HG02981 (cell line): ENCODE results near the gene SPG11.
"Not testable (repeated sequence)": the region's sequence is repeated elsewhere in the genome, so short reads cannot be mapped to it uniquely, and the experiment has no call there.

ENCODE experiments used
- ATAC-seq: cut with Tn5 transposase; IDR thresholded peaks from one replicate; pipeline ENCODE4 v1.9.1; 2021; ENCODE audit warnings: mild to moderate bottlenecking, moderate library complexity; ENCODE audit not compliant: unreplicated experiment

SPG11 gene

GRCh38 chr15:44663410-44664308 lies at the start of gene SPG11:
SPG11 (minus strand) TSS chr15:44663662; CDS start chr15:44663647, 15 bp downstream.
- peak; percentile 68 for ATAC-seq

GRCh38 chr15:44712346-44713005 lies 49.0 kb upstream of the SPG11 start:
- no peak for ATAC-seq

- ATAC-seq, result peak; percentile 8
Measured at GRCh38 chr15:44711743-44712345, 48.4 kb upstream of the SPG11 start.

- ATAC-seq, result peak; percentile 83
Measured at GRCh38 chr15:44711096-44711742, 47.8 kb upstream of the SPG11 start, which contains the start of the genes B2M and PATL2. B2M (plus strand) TSS chr15:44711517; CDS start chr15:44711547, 30 bp downstream. PATL2 (minus strand) TSS chr15:44711323; CDS start chr15:44676490, 34,833 bp downstream.

- ATAC-seq, result no peak
Measured at GRCh38 chr15:44710236-44711095, 47.0 kb upstream of the SPG11 start.

- ATAC-seq, result no peak
Measured at GRCh38 chr15:44706946-44707636, 43.6 kb upstream of the SPG11 start.

GRCh38 chr15:44706401-44706800 lies 42.9 kb upstream of the SPG11 start:
- no peak for ATAC-seq

GRCh38 chr15:44705986-44706385 lies 42.5 kb upstream of the SPG11 start:
- no peak for ATAC-seq

GRCh38 chr15:44700676-44701075 lies 37.2 kb upstream of the SPG11 start:
- ATAC-seq, result not testable (repeated sequence)

- no peak for ATAC-seq
Measured at GRCh38 chr15:44698641-44699040, 35.2 kb upstream of the SPG11 start.

- ATAC-seq, result no peak
Measured at GRCh38 chr15:44697014-44697413, 33.6 kb upstream of the SPG11 start.

- no peak for ATAC-seq
Measured at GRCh38 chr15:44695294-44695693, 31.8 kb upstream of the SPG11 start.

GRCh38 chr15:44694416-44694815 lies 31.0 kb upstream of the SPG11 start:
- ATAC-seq, result no peak

- ATAC-seq, result no peak
Measured at GRCh38 chr15:44692659-44693058, 29.2 kb upstream of the SPG11 start.

GRCh38 chr15:44690245-44690644 lies 26.8 kb upstream of the SPG11 start:
- ATAC-seq, result not testable (repeated sequence)

GRCh38 chr15:44689318-44689717 lies 25.9 kb upstream of the SPG11 start:
- not testable (repeated sequence) for ATAC-seq

- not testable (repeated sequence) for ATAC-seq
Measured at GRCh38 chr15:44682809-44683682, 19.6 kb upstream of the SPG11 start.

- ATAC-seq, result no peak
Measured at GRCh38 chr15:44682211-44682610, 18.7 kb upstream of the SPG11 start.
